Astrocyte of the spinal cord (primary cell): ENCODE measurements around the gene UBE2D4.
A peak's percentile ranks its signal among the peaks of the same experiment; 100 is the strongest.
"Not testable (repeated sequence)": the region's sequence is repeated elsewhere in the genome, so short reads cannot be mapped to it uniquely, and the experiment has no call there.

Experiments used
- DNase-seq: peaks from one replicate; pipeline ENCODE4 v3.0.0; 2011; ENCODE audit warnings: low read depth, low spot score
- H3K4me3 ChIP-seq: 2 replicates; pipeline ENCODE4 v1.5.1; 2011; ENCODE audit warnings: low read depth, mild to moderate bottlenecking, low read length, moderate library complexity
- in situ Hi-C: cut with HindIII; loops from 2 replicates; pipeline ENCODE4 v1.10.0; 2017; ENCODE audit warnings: low sequenced_read_pairs
- TF ChIP-seq, protein P1 (sequence below): IDR thresholded peaks from 2 replicates; pipeline ENCODE4 v1.5.1; 2012; ENCODE audit warnings: low read depth, mild to moderate bottlenecking, low read length, inconsistent platforms

The UBE2D4 gene

DNA sequence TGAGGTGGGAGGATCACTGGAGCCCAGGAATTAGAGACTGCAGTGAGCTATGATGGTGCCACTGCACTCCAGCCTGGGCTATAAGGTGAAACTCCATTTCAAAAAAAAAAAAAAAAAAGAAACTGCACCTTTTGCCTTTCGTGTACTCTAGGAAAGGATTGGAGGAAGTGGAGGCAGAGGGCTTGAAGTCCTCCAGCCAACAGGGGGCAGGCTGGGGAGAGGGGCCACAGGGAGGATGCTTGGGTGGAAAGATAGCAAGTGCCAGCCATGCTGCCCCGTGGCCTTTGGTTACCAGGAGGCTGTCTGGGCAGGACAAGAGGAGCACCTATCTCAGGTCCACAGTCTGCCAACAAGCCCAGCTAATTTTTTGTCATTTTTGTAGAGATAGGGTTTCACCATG lies 57.5 kb downstream of the UBE2D4 start:
- in situ Hi-C loops = not testable (repeated sequence)

DNA sequence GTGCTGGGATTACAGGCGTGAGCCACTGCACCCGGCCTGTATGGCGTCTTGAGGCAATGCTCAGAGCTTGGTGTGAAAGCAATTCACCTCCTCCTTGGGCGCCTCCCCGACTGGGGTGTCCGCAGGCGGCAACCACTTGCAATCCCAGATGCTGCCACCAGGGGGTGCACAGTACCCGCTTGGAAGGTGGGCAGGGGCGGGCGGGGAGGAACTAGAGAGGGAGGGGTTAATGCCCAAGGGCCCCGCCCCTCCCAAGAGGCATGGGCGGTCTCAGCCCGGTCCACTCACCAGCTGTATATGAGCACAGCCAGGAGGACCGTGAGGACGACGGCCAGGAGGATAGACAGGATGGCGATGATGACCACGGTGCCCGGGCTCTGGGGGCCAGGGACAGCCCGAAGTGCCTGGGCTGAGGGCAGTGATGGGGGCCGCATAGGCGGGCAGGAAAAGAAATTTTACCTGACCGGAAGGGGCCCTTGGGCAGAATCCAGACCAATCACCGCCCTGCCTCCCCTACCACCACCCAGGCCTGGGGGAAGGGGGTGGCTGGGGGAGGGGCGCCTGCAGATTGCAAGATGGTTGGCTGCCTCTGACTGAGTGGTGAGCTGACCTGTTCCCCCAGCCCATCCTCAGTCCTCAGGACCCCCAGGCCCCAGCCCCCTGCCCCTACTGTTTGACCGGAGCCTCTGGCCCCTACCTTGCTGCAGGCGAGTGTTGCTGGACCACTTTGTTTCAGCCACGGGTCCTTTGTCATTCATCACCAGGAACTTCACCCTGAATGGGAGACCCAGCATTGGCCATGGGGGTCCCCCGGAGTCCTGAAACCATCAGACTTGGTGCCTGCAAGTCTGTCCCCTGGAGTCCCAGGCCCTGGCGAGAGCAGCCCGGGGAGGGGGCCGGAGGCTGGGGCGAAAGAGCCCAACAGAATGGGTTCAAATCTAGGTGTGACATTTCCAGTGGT lies 59.9 kb downstream of the UBE2D4 start:
- H3K4me3 ChIP-seq, in situ Hi-C loops: not testable (repeated sequence)
- DNase-seq = peak; percentile 76
- TF ChIP-seq, protein P1, sequence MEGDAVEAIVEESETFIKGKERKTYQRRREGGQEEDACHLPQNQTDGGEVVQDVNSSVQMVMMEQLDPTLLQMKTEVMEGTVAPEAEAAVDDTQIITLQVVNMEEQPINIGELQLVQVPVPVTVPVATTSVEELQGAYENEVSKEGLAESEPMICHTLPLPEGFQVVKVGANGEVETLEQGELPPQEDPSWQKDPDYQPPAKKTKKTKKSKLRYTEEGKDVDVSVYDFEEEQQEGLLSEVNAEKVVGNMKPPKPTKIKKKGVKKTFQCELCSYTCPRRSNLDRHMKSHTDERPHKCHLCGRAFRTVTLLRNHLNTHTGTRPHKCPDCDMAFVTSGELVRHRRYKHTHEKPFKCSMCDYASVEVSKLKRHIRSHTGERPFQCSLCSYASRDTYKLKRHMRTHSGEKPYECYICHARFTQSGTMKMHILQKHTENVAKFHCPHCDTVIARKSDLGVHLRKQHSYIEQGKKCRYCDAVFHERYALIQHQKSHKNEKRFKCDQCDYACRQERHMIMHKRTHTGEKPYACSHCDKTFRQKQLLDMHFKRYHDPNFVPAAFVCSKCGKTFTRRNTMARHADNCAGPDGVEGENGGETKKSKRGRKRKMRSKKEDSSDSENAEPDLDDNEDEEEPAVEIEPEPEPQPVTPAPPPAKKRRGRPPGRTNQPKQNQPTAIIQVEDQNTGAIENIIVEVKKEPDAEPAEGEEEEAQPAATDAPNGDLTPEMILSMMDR = peak; percentile 65

More for the DNA sequence above, 57.5 kb downstream of the UBE2D4 start:
- DNase-seq, H3K4me3 ChIP-seq: not testable (repeated sequence)
- TF ChIP-seq, protein P1 = peak; percentile 5

DNA sequence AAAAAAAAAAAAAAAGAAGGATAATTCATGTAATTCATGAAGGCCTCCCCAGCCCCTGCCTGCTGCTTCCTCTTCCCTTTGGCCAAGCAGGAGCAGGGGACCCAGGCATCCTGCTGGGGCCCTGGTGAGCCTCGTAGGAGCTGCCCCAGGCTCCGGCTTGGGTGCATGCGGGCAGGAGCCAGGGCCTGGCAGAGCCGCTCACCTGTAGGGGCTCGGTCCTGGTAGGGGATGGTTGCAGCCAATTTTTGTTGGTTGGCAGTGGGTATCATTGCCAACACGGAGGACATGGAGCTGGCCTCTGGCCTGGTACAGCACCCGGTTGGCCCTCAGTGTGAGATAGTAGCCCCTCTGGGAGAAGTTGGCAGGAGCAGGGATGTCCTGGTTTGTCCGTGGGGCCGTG lies 61.2 kb downstream of the UBE2D4 start:
- in situ Hi-C loops, H3K4me3 ChIP-seq, DNase-seq: not testable (repeated sequence)

DNA sequence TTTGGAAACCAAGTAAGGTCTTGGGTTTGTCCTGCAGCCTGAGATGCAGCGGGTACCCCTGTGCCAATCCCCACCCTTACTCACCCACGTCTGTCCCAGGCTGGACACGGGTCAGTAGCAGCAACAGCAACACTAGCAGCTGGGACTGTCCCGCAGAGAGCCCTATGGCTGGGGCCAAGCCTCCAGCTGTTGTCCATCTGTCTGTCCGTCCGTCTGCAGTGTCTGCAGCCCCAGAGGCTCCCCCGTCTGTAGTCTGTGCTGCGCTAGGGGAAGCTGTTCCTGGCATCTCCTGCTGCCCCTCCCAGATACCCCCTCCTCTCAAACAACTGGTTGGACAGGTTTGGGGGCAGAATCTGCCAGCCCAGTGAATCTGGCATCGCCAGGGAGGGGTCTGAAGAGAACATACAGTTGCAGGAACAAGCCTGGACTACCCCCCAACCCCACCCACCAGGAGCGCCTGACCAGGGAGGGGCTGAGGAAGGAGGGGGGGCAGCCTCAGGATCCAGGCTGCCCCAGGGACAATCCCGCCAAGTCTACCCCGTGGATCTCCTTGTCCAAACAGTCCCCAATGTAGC lies 63.9 kb downstream of the UBE2D4 start:
- in situ Hi-C loops, H3K4me3 ChIP-seq, DNase-seq: not testable (repeated sequence)

DNA sequence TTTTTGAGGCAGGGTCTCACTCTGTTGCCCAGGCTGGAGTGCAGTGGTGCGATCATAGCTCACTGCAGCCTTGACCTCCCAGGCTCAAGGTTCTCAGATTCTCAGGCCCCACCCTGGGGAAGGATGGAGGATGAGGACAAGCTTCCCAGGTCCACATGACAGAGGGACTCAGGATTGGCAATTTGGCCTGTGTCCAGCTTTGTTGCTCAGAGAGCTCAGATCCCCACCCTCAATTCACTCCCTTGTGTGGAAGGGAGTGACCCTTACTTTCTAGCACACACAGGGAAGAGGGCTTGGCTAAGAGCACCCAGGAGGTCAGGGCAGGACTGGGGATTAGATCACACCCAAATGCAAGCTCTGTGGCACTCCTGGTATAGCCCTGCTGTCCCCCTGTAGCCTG lies 64.6 kb downstream of the UBE2D4 start:
- DNase-seq, in situ Hi-C loops: not testable (repeated sequence)

DNA sequence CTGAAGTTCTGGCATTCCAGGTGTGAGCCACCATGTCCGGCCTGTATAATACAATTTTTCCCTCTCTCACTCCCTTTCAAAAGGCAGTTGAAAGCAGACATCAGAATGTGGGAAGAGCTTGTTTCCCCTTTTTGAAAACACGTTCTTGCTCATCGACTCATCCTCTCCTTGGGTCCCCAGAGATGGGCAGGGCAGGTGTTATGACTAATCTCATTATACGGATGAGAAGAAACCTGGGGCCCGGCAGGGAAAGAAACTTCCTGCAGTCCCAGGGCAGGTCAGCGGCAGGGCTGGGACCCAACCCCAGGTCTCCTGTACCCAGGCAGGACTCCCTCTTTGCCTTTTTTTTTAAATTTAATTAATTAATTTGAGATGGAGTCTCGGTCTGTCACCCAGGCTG lies 66.7 kb downstream of the UBE2D4 start:
- in situ Hi-C loops, H3K4me3 ChIP-seq: not testable (repeated sequence)
- peak; percentile 48 for DNase-seq

More for the DNA sequence above, 64.6 kb downstream of the UBE2D4 start:
- H3K4me3 ChIP-seq = not testable (repeated sequence)

DNA sequence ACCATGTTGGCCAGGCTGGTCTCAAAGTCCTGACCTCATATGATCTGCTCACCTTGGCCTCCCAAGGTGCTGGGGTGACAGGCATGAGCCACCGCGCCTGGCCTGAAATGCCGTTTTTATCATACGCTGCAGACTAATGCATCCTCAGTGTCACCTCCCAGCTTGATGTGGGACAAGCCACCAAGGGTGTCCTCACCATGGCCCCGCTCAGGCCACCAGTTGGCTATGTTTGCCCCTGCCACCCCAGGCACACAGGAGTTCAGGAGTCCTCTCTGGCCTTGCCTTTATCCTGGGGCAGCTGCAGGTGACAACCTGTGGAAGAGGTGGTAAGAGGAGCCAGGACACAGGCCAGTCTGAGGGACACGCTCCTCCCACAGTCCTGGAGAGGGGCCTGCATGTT lies 68.4 kb downstream of the UBE2D4 start:
- DNase-seq, H3K4me3 ChIP-seq, in situ Hi-C loops: not testable (repeated sequence)

DNA sequence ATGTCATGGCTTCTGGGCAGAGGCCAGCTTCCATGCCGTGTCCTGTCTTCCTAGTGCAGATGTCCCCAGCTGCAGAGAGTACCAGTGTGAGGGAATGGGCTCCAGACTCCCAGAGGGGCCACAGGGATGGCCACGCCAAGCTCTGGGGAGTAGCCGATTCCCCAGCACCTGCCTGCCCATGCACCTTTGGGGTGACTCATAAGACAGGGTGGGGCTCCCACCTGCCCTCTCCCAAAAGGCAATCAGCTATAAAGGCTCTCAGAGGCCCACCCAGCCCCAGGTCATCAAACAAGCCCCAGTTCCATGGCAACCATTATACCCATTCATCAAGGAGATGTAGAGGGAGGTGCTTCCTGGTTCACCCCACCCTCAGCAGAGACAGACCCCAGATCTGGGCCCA lies 71.3 kb downstream of the UBE2D4 start, which contains the start of gene SPDYE1:
Gene SPDYE1 (plus strand): TSS at position 366 of the 400 bp plus-strand sequence. CDS start 2,053 bp downstream, outside the sequence.
- H3K4me3 ChIP-seq, in situ Hi-C loops, DNase-seq: not testable (repeated sequence)
